A673 (cell line): ENCODE data around the gene SEMA6B. TPM values are rescaled to one million over a fixed set of nuclear protein-coding genes. Genes with fewer than 3 reads are reported as not detected.

Experiments
- BruUV-seq: library from RNA; stranded (reverse); fragments of 400-500 nt; replicated peaks from 2 replicates; lab custom pipeline; 2021; lab: Mats Ljungman, UMichigan
- CTCF ChIA-PET: fragments of 300-600 bp; sonication (Branson Sonifier 250); formaldehyde crosslinking; loops from one replicate; lab custom pipeline; 2022; ENCODE audit warnings: antibody characterized with exemption; lab: Charles Lee
- POLR2A ChIA-PET: fragments of 300-600 bp; sonication (Branson Sonifier 250); formaldehyde crosslinking; loops from one replicate; lab custom pipeline; 2022; ENCODE audit warnings: antibody characterized with exemption; ENCODE audit not compliant: low non-redundant PET; lab: Charles Lee
- DNase-seq: peaks from one replicate; pipeline ENCODE4 v3.0.0-alpha.2; 2015; ENCODE audit warnings: low spot score
- H3K27ac ChIP-seq: fragments of 200-600 bp; sonication (generic); 2 replicates; pipeline ENCODE4 v1.5.1; 2016; ENCODE audit warnings: mixed run types, low read depth, mild to moderate bottlenecking, mixed read lengths, antibody characterized with exemption, low read length; ENCODE audit not compliant: poor library complexity, severe bottlenecking
- H3K27me3 ChIP-seq: fragments of 200-600 bp; sonication (generic); replicated peaks from 2 replicates; pipeline ENCODE4 v1.6.1; 2017; ENCODE audit warnings: mixed run types, low read depth, mild to moderate bottlenecking, mixed read lengths, antibody characterized with exemption, low read length; ENCODE audit not compliant: insufficient read depth, poor library complexity
- H3K36me3 ChIP-seq: fragments of 200-600 bp; sonication (generic); 2 replicates; pipeline ENCODE4 v1.6.1; 2016; ENCODE audit warnings: mixed run types, mild to moderate bottlenecking, mixed read lengths, antibody characterized with exemption, low read length; ENCODE audit not compliant: insufficient read depth, poor library complexity, severe bottlenecking
- H3K4me1 ChIP-seq: fragments of 200-600 bp; sonication (generic); 2 replicates; pipeline ENCODE4 v1.6.1; 2017; ENCODE audit warnings: mixed run types, mild to moderate bottlenecking, mixed read lengths, antibody characterized with exemption, low read length; ENCODE audit not compliant: insufficient read depth, poor library complexity, severe bottlenecking
- H3K4me3 ChIP-seq: fragments of 200-600 bp; sonication (generic); 2 replicates; pipeline ENCODE4 v1.5.1; 2016; ENCODE audit warnings: low read depth, mixed run types, mild to moderate bottlenecking, mixed read lengths, low read length; ENCODE audit not compliant: poor library complexity, severe bottlenecking
- H3K9me3 ChIP-seq: fragments of 200-600 bp; sonication (generic); 2 replicates; pipeline ENCODE4 v1.6.1; 2016; ENCODE audit warnings: mixed run types, low read depth, mild to moderate bottlenecking, mixed read lengths, antibody characterized with exemption, low read length; ENCODE audit not compliant: poor library complexity, severe bottlenecking
- CTCF ChIP-seq: fragments of 300-800, 200-600 bp; sonication (generic); conservative IDR thresholded peaks from 2 replicates; pipeline ENCODE4 v1.5.1; 2017; ENCODE audit warnings: low read depth, mild to moderate bottlenecking, antibody characterized with exemption, low read length, moderate library complexity, mixed read lengths
- EZH2 ChIP-seq: fragments of 200-600 bp; sonication (generic); IDR thresholded peaks from 2 replicates; pipeline ENCODE4 v1.6.1; 2017; ENCODE audit warnings: borderline replicate concordance, low read depth, mild to moderate bottlenecking, mixed read lengths, antibody characterized with exemption, low read length; ENCODE audit not compliant: poor library complexity, severe bottlenecking
- intact Hi-C: fragments of 100-400 bp; cut with micrococcal nuclease; formaldehyde crosslinking; loops from one replicate; pipeline ENCODE4 v1.10.0; 2022; ENCODE audit not compliant: unreplicated experiment
- total RNA-seq: library from RNA; stranded (reverse); gene quantifications from 2 replicates; pipeline ENCODE4 v1.2.3, GENCODE V29; 2021

SEMA6B gene
- total RNA-seq, 1 experiment from 2014 or later, result 9.2 TPM

DNA sequence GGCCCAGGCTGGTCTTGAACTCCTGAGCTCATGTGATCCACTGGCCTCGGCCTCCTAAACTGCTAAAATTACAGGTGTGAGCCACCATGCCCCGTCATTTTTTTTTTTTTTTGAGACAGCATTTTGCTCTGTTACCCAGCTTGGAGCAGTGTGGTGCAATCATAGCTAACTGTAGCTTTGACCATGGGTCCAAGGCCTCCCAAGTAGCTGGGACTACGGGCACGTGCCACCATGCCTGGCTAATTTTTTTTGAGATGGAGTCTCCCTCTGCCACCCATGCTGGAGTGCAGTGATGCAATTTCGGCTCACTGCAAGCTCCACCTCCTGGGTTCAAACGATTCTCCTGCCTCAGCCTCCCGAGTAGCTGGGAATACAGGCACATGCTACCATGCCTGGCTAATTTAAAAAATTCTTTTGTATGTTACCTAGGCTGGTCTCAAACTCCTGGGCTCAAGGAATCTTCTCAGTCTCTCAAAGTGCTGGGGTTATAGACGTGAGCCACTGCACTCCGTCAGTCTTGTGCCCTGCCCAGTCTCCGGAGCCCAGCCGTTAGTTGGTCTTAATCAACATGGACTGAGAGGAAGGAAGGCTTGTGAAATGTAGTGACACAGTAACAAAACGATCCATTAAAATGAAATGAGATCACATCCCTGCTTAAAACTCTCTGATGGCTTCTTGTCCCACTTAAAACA is 18.2 kb downstream of the SEMA6B start:
- no TSS peak for BruUV-seq
- Histone ChIP-seq H3K27me3 (no peaks in the 10 kb centered on the region), H3K4me1 (peaks cover 7% of the 10 kb centered on the region), H3K36me3 (no peaks in the 10 kb centered on the region), H3K9me3 (no peaks in the 10 kb centered on the region), H3K27ac (no peak overlapping the region), H3K4me3 (no peak overlapping the region)
- ChIA-PET POLR2A (interaction anchor here (0.6 kb wide), 1 partner anchor 20 kb away, joined by 14 read pairs; no protein-coding TSS in a partner anchor), CTCF (no interaction called here)
- no peak for TF ChIP-seq EZH2
- TF ChIP-seq CTCF, result no peak
- intact Hi-C loops, result no loop called here
- DNase-seq, result no peak

- H3K9me3 ChIP-seq, result no peaks in the 10 kb centered on the region
- H3K4me3 ChIP-seq, result no peak within 1 kb of the TSS
- no peaks in the 10 kb centered on the region for H3K27me3 ChIP-seq
- ChIA-PET CTCF (no interaction called here), POLR2A (no interaction called here)
- no TSS peak for BruUV-seq
- no peak within 1 kb of the TSS for H3K27ac ChIP-seq
- TF ChIP-seq EZH2 (no peak), CTCF (no peak)
- H3K36me3 ChIP-seq, result no peaks in the 10 kb centered on the region
- H3K4me1 ChIP-seq, result peaks cover 15% of the 10 kb centered on the region
- intact Hi-C loops, result no loop called here
- no peak for DNase-seq
Observed at GRCh38 chr19:4539693-4540581, 19.5 kb downstream of the SEMA6B start, which contains the start of gene LRG1. Gene LRG1 (minus strand): TSS chr19:4540036. CDS start chr19:4540013, 23 bp downstream.

GRCh38 chr19:4539169-4539692 is 20.3 kb downstream of the SEMA6B start:
- CTCF ChIA-PET, result no interaction called here
- TF ChIP-seq CTCF (no peak), EZH2 (no peak)
- BruUV-seq, result no TSS peak

More at GRCh38 chr19:4539169-4539692, 20.3 kb downstream of the SEMA6B start:
- no peaks in the 10 kb centered on the region for H3K27me3 ChIP-seq
- POLR2A ChIA-PET, result no interaction called here
- no peak for DNase-seq
- H3K27ac ChIP-seq, result no peak overlapping the region
- H3K36me3 ChIP-seq, result no peaks in the 10 kb centered on the region
- H3K9me3 ChIP-seq, result no peaks in the 10 kb centered on the region
- H3K4me3 ChIP-seq, result no peak overlapping the region
- intact Hi-C loops, result no loop called here
- H3K4me1 ChIP-seq, result peaks cover 20% of the 10 kb centered on the region
